ENCODE data around the gene C3orf22.
"Not testable (repeated sequence)": the region's sequence is repeated elsewhere in the genome, so short reads cannot be mapped to it uniquely, and the experiment has no call there.

C3orf22 gene

GRCh38 chr3:126542340-126543241 lies 16.1 kb downstream of the C3orf22 start:
- no peak for DNase-seq (ENCODE audit: low read depth in 2 of 2)

- no peak for DNase-seq (ENCODE audit: low read depth in 2 of 2)
These were observed 16.9 kb downstream of the C3orf22 start for GRCh38 chr3:126541628-126542339.

GRCh38 chr3:126540951-126541627 lies 17.6 kb downstream of the C3orf22 start:
- DNase-seq (ENCODE audit: low read depth in 2 of 2), result no peak

DNA sequence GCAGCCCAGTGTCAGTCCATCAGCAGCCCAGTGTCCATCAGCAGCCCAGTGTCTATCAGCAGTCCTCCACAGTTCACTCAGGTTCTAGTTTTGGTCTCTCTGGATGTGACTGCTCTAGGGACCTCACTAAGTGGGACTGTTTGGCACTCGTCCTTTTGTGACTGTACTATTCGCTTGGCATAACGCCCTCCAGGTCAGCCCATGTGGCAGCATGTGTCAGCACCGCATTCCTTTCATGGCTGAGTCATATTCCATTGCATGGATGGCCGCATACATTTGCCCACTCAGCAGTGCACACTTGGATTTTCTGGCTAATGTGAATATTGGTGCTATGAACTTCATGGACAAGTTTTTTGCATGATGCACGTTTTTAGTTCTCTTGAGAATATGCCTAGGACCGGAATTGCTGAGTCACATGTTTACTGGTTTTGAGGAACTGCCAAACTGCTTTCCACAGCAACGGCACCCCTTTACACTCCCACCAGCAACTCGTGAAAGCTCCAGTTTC lies 18.3 kb downstream of the C3orf22 start:
- no peak for DNase-seq (ENCODE audit: low read depth in 2 of 2)

GRCh38 chr3:126539558-126540250 lies 19.0 kb downstream of the C3orf22 start:
- DNase-seq (ENCODE audit: low read depth in 2 of 2), result no peak

GRCh38 chr3:126538966-126539365 lies 19.8 kb downstream of the C3orf22 start:
- DNase-seq (ENCODE audit: low read depth in 2 of 2), result no peak

DNA sequence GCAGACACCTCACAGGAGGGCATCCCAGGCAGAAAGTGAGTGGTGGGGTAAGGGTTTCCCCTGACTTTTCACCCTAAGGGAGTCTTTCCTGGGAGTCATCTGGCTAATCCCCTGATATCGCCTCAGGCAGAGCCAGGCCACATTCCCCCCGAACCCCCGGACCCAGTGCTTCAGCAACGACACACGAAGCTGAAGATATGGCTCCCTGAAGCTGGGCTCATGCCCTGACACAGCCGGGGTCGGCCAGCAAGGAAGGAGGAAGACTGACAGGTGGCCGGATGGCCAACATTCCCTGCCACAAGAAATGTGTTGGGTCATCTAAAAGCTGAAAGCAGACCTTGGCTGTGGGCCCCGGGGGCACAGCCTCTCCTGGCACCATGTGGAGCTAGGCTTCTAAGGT lies 20.4 kb downstream of the C3orf22 start:
- DNase-seq (ENCODE audit: low read depth in 2 of 2), result no peak

GRCh38 chr3:126537730-126538281 lies 20.9 kb downstream of the C3orf22 start:
- no peak for DNase-seq (ENCODE audit: low read depth in 2 of 2)

- DNase-seq (ENCODE audit: low read depth in 2 of 2), result no peak
These were observed 21.5 kb downstream of the C3orf22 start for GRCh38 chr3:126537116-126537729.

GRCh38 chr3:126536126-126536525 lies 22.6 kb downstream of the C3orf22 start:
- no peak for DNase-seq (ENCODE audit: low read depth in 2 of 2)

GRCh38 chr3:126535636-126536035 lies 23.1 kb downstream of the C3orf22 start:
- no peak for DNase-seq (ENCODE audit: low read depth in 2 of 2)

GRCh38 chr3:126534716-126535115 lies 24.0 kb downstream of the C3orf22 start:
- not testable (repeated sequence) for DNase-seq (ENCODE audit: low read depth in 2 of 2)

DNA sequence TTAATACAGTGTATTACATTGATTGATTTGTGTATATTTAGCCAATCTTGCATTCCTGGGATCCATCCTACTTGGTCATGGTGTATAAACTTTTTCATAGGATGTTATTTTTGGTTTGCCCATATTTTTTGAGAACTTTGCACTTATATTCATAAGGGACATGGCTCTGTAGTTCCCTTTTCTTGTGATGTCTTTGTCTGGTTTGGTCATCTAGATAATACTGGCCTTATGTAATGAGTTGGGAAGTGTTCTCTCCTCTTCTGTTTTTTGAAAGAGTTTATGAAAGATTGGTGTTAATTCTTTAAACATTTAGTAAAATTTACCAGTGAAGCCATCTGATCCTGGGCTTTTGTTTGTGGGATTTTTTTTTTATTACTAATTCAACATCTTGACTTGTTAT lies 25.2 kb downstream of the C3orf22 start:
- no peak for DNase-seq (ENCODE audit: low read depth in 2 of 2)

GRCh38 chr3:126531051-126531330 lies 27.7 kb downstream of the C3orf22 start:
- DNase-seq (ENCODE audit: low read depth in 2 of 2), result no peak

- no peak for DNase-seq (ENCODE audit: low read depth in 2 of 2)
These were observed 28.3 kb downstream of the C3orf22 start for GRCh38 chr3:126530171-126531050.

GRCh38 chr3:126529585-126530170 lies 29.1 kb downstream of the C3orf22 start:
- no peak for DNase-seq (ENCODE audit: low read depth in 2 of 2)

DNA sequence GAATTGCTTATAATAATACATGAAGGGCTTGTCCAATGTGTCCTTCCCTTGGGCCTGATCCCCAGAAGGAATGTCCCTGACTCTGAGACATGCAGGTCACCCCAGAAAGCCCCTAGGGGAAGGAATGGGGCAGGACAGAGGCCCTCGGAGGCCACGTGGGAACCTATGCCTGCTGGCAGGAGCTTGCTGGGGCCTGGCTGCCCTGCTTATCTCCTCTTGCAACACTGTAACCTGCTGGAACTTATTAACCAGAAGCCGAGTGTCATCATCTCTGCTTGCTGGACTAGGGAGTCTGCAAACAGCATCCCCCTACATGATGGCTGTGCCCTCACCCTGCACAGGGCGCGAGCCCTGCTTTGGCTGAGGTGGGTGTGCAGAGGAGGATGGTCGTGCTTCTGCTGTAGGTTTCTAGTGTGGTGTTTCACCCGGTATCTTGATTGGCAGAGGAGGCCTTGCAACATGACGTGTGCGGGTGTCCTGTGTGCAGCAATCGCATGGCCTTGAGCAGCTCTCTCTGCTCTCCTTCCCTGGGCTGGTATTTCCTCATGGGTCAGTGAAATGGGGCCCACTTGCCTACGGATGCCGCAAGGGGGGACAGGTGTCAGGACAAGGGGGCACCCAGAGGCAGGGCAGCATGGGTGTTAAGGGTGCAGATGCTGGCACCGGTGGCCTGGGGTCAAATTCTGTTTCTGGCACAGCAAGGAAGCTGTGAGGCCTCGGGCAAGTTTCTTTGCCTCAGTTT lies 29.8 kb downstream of the C3orf22 start:
- no peak for DNase-seq (ENCODE audit: low read depth in 2 of 2)

GRCh38 chr3:126528419-126528799 lies 30.3 kb downstream of the C3orf22 start:
- DNase-seq (ENCODE audit: low read depth in 2 of 2), result no peak

Measured in stimulated activated CD4-positive, alpha-beta T cell treated with anti-CD3 and anti-CD28 coated beads, Interleukin-4, amount 100 ng/mL, for 48 hours (primary cell).